ENCODE results near the gene CYP4F22.
"Not testable (repeated sequence)": the region's sequence is repeated elsewhere in the genome, so short reads cannot be mapped to it uniquely, and the experiment has no call there.

The CYP4F22 gene

GRCh38 chr19:15468675-15469512, 39.4 kb upstream of the CYP4F22 start:
- no peak for TF ChIP-seq CTCF (IDR thresholded peaks at IDR 0.05; ENCODE audit: low read depth, low read length)
- H3K4me3 ChIP-seq (ENCODE audit: low read depth, low read length): no peak overlapping the region

GRCh38 chr19:15469513-15470297, 38.6 kb upstream of the CYP4F22 start:
- no peak for TF ChIP-seq CTCF (IDR thresholded peaks at IDR 0.05; ENCODE audit: low read depth, low read length)
- H3K4me3 ChIP-seq (ENCODE audit: low read depth, low read length): no peak overlapping the region

GRCh38 chr19:15471639-15472101, 36.7 kb upstream of the CYP4F22 start:
- no peak overlapping the region for H3K4me3 ChIP-seq (ENCODE audit: low read depth, low read length)
- TF ChIP-seq CTCF (IDR thresholded peaks at IDR 0.05; ENCODE audit: low read depth, low read length): no peak

- not testable (repeated sequence) for H3K4me3 ChIP-seq (ENCODE audit: low read depth, low read length)
These were observed 34.5 kb upstream of the CYP4F22 start for GRCh38 chr19:15473821-15474220.

- no peak overlapping the region for H3K4me3 ChIP-seq (ENCODE audit: low read depth, low read length)
These were observed 33.2 kb upstream of the CYP4F22 start for GRCh38 chr19:15475169-15475568.

GRCh38 chr19:15475611-15476010, 32.7 kb upstream of the CYP4F22 start:
- no peak for TF ChIP-seq CTCF (IDR thresholded peaks at IDR 0.05; ENCODE audit: low read depth, low read length)

More at GRCh38 chr19:15475169-15475568, 33.2 kb upstream of the CYP4F22 start:
- TF ChIP-seq CTCF (IDR thresholded peaks at IDR 0.05; ENCODE audit: low read depth, low read length): no peak

GRCh38 chr19:15476325-15476724, 32.0 kb upstream of the CYP4F22 start:
- no peak for TF ChIP-seq CTCF (IDR thresholded peaks at IDR 0.05; ENCODE audit: low read depth, low read length)

More at GRCh38 chr19:15475611-15476010, 32.7 kb upstream of the CYP4F22 start:
- no peak overlapping the region for H3K4me3 ChIP-seq (ENCODE audit: low read depth, low read length)

More at GRCh38 chr19:15476325-15476724, 32.0 kb upstream of the CYP4F22 start:
- no peak overlapping the region for H3K4me3 ChIP-seq (ENCODE audit: low read depth, low read length)

All from WI38 (cell line).